Left renal pelvis (tissue), 4 donors: ENCODE measurements around the gene BTBD9. TPM values are rescaled to one million over a fixed set of nuclear protein-coding genes. Genes with fewer than 3 reads are reported as not detected.

Experiments
- DNase-seq, 4 donors: peaks; one replicate each; pipeline ENCODE4 v3.0.0-alpha.2; 2013; ENCODE audit warnings: low read depth in 4 of 4, low spot score in 3 of 4
- polyA plus RNA-seq, 4 donors: library from polyadenylated mRNA; unstranded; fragments of 120-200 nt; gene quantifications; one replicate each; pipeline ENCODE4 v1.2.1, GENCODE V29; 2013; ENCODE audit not compliant: insufficient read length in 4 of 4

Gene BTBD9
- polyA plus RNA-seq, 4 donors, result 12.0 to 15.9 (median 12.5) TPM

- DNase-seq, result no peak
These were observed 370.1 kb downstream of the BTBD9 start for GRCh38 chr6:38269461-38270172.

GRCh38 chr6:38268342-38268741 lies 371.4 kb downstream of the BTBD9 start:
- no peak for DNase-seq

GRCh38 chr6:38266921-38267354 lies 372.8 kb downstream of the BTBD9 start:
- no peak for DNase-seq

GRCh38 chr6:38264605-38265004 lies 375.1 kb downstream of the BTBD9 start:
- no peak for DNase-seq

DNA sequence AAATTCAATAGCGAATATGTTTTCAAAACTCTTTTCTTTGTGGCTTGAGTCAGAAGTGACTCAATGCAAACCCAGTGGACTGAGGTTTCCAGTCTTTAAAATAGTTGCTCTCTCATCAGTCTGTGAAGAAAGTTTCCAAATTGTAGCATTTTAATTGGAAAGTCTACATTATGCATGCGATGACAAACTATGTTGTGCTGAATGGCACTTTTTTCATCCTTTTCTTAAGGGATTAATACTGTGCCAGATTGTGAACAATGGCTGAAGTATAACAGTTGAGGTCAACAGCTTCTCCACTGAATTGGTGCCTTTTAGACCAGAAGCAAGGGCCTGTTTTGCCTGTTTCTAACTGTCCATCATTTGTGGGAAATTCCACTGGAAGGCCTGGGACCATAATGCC lies 377.1 kb downstream of the BTBD9 start:
- no peak for DNase-seq

GRCh38 chr6:38262026-38262425 lies 377.7 kb downstream of the BTBD9 start:
- DNase-seq, result no peak

- no peak for DNase-seq
These were observed 378.1 kb downstream of the BTBD9 start for GRCh38 chr6:38261626-38262025.

DNA sequence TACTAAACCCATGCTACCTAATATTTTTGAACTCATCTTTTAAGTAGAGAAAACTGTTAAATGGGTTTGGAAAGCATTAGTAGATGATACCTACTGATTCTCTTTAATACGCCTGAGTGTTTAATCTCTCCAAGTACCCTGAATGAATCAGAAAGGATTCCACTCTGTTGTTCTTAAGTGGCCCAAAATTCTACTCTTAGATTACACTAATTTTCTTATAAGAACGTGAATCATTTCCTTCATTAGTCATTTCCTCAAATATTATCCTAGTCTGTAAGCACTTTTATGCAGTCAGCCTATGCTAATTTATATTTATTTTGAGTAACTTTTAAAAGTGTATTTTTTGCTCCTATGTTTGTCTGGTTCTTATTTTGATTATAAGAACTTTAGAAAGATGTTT lies 380.0 kb downstream of the BTBD9 start:
- DNase-seq, result no peak

GRCh38 chr6:38248500-38249234 lies 391.1 kb downstream of the BTBD9 start:
- DNase-seq, result no peak

- no peak for DNase-seq
These were observed 394.4 kb downstream of the BTBD9 start for GRCh38 chr6:38245295-38245694.

DNA sequence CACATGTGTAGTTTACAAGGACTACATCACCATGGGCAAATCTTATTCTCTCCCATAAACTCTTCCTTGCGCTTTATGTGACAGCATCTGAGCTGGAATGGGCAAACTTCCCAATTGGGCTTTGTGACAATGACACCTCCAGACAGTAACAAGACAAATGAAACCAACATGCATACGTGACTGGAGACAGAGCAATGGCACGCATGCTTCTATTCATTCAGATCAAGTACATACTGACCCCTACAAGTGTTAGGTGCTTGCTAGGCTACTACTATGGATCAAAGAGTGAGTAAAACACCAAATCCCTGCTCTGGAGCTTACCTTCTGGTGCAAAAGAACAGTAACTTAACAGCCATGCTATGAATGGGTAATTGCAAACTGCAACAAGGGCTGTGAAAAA lies 394.9 kb downstream of the BTBD9 start:
- no peak for DNase-seq

- no peak for DNase-seq
These were observed 398.4 kb downstream of the BTBD9 start for GRCh38 chr6:38241200-38241871.

DNA sequence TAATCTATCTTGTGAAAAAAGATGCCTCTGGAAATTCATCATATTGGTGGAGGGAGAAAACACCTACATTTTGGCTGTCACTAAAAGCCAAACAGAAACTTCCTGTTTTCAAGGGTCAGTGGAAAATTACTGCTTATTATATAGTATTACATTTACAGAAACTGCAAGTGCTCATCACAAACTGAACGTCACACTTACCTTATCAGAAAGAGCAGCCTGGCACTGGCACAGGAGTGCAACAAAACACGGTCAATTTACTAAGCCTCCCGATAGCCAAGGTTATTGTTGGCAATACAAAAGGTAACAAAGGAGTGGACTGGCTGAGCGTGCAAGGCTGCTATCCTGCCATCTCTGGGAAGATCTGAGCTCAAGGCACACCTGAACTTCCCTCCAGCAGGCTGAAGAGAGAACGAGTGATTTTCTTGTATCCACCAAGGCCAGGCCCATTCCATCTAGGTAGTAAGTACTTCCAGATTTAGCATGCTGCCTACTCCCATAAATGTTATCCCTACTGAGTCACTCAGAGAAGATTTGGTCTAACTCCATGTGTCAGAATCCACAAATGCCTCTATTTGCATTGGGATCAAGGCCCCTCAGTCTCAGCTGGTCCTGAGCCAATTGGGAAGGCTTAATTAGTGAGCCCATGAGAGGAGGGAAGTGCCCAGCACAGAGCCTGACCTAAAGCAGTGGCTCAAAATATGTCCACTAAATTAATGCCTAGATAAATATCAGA lies 399.8 kb downstream of the BTBD9 start:
- no peak for DNase-seq

- no peak for DNase-seq
These were observed 403.1 kb downstream of the BTBD9 start for GRCh38 chr6:38236631-38237030.

DNA sequence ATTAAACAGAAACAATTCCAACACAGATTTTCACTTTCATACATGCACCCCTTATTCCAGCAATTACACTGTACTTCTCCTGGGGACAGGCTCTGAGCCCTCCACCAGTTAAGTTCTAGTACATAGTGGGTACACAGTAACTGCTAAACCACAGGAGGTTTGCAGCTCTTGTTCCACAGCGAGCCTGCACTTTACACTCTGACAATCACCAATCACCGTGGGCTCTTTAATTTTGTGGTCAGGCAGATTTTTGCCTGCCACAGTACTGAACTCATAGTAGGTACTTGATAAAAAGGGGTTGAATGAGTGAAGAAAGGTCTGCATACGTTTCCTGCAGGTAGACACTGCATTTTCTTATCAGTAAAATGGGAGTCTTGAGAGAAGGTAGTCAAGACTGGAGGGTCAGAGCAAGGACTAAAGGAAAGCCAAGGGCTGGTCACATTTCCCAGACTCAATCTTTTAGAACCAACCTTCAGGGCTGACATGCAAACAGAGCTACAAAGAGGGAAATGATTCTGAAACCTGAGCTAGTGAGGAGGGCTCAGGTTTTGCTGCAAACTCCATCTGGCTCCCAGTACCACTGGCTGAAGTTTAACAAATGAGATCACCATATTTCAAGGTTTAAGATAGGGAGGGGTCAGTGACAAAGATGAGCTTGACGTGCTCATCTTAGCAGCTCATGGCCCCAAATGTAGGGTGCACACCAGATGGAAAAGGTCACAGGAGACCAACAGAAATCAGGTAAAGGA lies 404.6 kb downstream of the BTBD9 start:
- DNase-seq, result no peak

GRCh38 chr6:38234141-38234540 lies 405.6 kb downstream of the BTBD9 start:
- DNase-seq, result no peak

DNA sequence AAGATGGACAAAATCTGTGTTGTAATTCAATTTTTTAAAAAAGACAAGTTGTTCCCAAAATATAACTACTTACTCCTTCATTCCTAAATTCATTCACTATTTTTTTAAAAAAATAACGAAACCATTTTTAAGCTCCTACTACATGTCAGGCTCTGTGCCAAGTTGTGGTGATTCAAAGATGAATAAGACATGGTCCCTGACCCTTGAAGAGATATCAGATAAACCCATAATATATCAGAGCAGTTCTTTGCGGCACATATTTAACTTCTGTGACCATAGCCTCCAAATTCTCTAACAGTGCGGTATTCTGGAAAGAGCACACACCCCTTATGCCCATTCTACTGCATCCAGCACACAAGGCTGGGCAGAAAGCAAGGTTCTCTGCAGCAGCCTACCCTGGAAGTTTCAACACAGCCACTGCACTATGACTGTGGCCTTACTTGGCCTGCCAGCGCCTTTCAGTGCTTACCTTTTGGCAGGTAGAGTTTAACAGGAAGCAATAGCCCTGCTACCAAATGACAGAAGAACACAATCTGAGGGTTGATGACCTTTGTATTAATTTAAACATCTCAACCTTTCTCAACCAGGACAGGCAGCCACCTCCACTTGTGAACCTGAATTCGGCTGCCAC lies 406.5 kb downstream of the BTBD9 start:
- DNase-seq, result no peak

- no peak for DNase-seq
These were observed 414.0 kb downstream of the BTBD9 start for GRCh38 chr6:38225766-38226165.

- DNase-seq, result no peak
These were observed 418.5 kb downstream of the BTBD9 start for GRCh38 chr6:38221251-38221650.
